HCT116 (cell line): ENCODE data around the gene ATP1A4. TPM values are rescaled to one million over a fixed set of nuclear protein-coding genes. Genes with fewer than 3 reads are reported as not detected.

Source experiments
- ATAC-seq: fragments of 200-7000 bp; cut with Tn5 transposase; 2 replicates; pipeline ENCODE4 v1.9.1; 2020; ENCODE audit warnings: mild to moderate bottlenecking, moderate library complexity
- BruUV-seq: library from RNA; stranded (reverse); fragments of 400-500 nt; replicated peaks from 2 replicates; lab custom pipeline; 2021; lab: Mats Ljungman, UMichigan
- CTCF ChIA-PET: fragments of 300-600 bp; sonication (Branson Sonifier 250); formaldehyde crosslinking; loops from one replicate; lab custom pipeline; 2021; ENCODE audit warnings: antibody characterized with exemption; lab: Charles Lee
- POLR2A ChIA-PET: fragments of 300-600, 350-600 bp; sonication (Branson Sonifier 250); formaldehyde crosslinking; loops from one replicate; lab custom pipeline; 2021; ENCODE audit warnings: antibody characterized with exemption; lab: Charles Lee
- RAD21 ChIA-PET, 2 experiments: fragments of 300-600 bp; sonication (Branson Sonifier 250); formaldehyde crosslinking; loops; one replicate each; lab custom pipeline; 2023; ENCODE audit warnings: low total read pairs in 2 of 2; ENCODE audit not compliant: uncharacterized antibody in 2 of 2, unreplicated experiment in 2 of 2, low non-redundant PET in 1 of 2; lab: Charles Lee
- DNase-seq: peaks from one replicate; pipeline ENCODE4 v3.0.0-alpha.2; 2010; ENCODE audit warnings: low read depth, low spot score
- H2AFZ ChIP-seq: fragments of 200-600 bp; shearing (Covaris generic), sonication (generic); 2 replicates; pipeline ENCODE4 v1.6.1; 2017; ENCODE audit warnings: low read depth, mixed run types, mixed read lengths, antibody characterized with exemption, low read length; ENCODE audit not compliant: poor library complexity, severe bottlenecking
- H3K27ac ChIP-seq: 2 replicates; pipeline ENCODE4 v1.5.1; 2012; ENCODE audit warnings: low read depth, low read length
- H3K27me3 ChIP-seq: fragments of 200-600 bp; sonication (generic); 2 replicates; pipeline ENCODE4 v1.6.1; 2016; ENCODE audit warnings: mixed run types, low read length, mixed read lengths; ENCODE audit not compliant: insufficient read depth
- H3K36me3 ChIP-seq, 2 experiments: fragments of 200-500 bp in 1 of 2; fragments of 200-600 bp in 1 of 2; sonication (Bioruptor generic) in 1 of 2; sonication (generic) in 1 of 2; 2 replicates each; pipeline versions ENCODE4 v1.5.1 to v1.6.1; 2014 to 2016; ENCODE audit warnings: low read length in 2 of 2, inconsistent platforms in 1 of 2, mixed read lengths in 1 of 2, mixed run types in 1 of 2; ENCODE audit not compliant: insufficient read depth in 2 of 2, control insufficient read depth in 1 of 2
- H3K4me1 ChIP-seq, 2 experiments: fragments of 200-600 bp in 1 of 2; sonication (generic) in 1 of 2; 2 replicates each; pipeline versions ENCODE4 v1.5.1 to v1.6.1; 2012 to 2017; ENCODE audit warnings: low read length in 2 of 2, inconsistent platforms in 1 of 2, mild to moderate bottlenecking in 1 of 2, mixed read lengths in 1 of 2, mixed run types in 1 of 2, moderate library complexity in 1 of 2; ENCODE audit not compliant: insufficient read depth in 2 of 2, control insufficient read depth in 1 of 2
- H3K4me2 ChIP-seq: fragments of 200-600 bp; sonication (generic); 2 replicates; pipeline ENCODE4 v1.6.1; 2017; ENCODE audit warnings: mixed run types, low read length, mixed read lengths
- H3K4me3 ChIP-seq, 2 experiments: fragments of 200-600 bp in 1 of 2; sonication (generic) in 1 of 2; replicated peaks in 1 of 2; 2 replicates each; pipeline ENCODE4 v1.5.1; 2011 to 2016; ENCODE audit warnings: low read length in 2 of 2, control low read depth in 1 of 2, low read depth in 1 of 2, mild to moderate bottlenecking in 1 of 2, mixed read lengths in 1 of 2, mixed run types in 1 of 2
- H3K79me2 ChIP-seq: fragments of 200-600 bp; sonication (generic); 2 replicates; pipeline ENCODE4 v1.6.1; 2017; ENCODE audit warnings: mild to moderate bottlenecking, mixed run types, low read length, moderate library complexity, mixed read lengths; ENCODE audit not compliant: insufficient read depth
- H3K9ac ChIP-seq: fragments of 200-600 bp; sonication (generic); 2 replicates; pipeline ENCODE4 v1.6.1; 2016; ENCODE audit warnings: low read length, mixed read lengths
- H3K9me2 ChIP-seq: fragments of 200-600 bp; sonication (generic), shearing (Covaris generic); 2 replicates; pipeline ENCODE4 v1.6.1; 2017; ENCODE audit warnings: mixed run types, mild to moderate bottlenecking, moderate library complexity; ENCODE audit not compliant: insufficient read depth
- H3K9me3 ChIP-seq, 2 experiments: fragments of 200-500 bp in 1 of 2; fragments of 200-600 bp in 1 of 2; sonication (Bioruptor generic) in 1 of 2; sonication (generic) in 1 of 2; 2 replicates each; pipeline ENCODE4 v1.6.1; 2014 to 2017; ENCODE audit warnings: low read length in 2 of 2, mixed read lengths in 2 of 2, inconsistent platforms in 1 of 2, low read depth in 1 of 2, mild to moderate bottlenecking in 1 of 2, mixed run types in 1 of 2, moderate library complexity in 1 of 2; ENCODE audit not compliant: control insufficient read depth in 1 of 2, insufficient read depth in 1 of 2
- H4K20me1 ChIP-seq: fragments of 200-600 bp; sonication (generic), shearing (Covaris generic); 2 replicates; pipeline ENCODE4 v1.6.1; 2017; ENCODE audit warnings: mixed run types, mild to moderate bottlenecking, moderate library complexity; ENCODE audit not compliant: insufficient read depth
- CTCF ChIP-seq, 3 experiments: fragments of 200-600 bp in 1 of 3; sonication (generic) in 1 of 3; IDR thresholded peaks in 2 of 3; conservative IDR thresholded peaks in 1 of 3; 2 replicates each; pipeline ENCODE4 v1.5.1; 2012 to 2017; ENCODE audit warnings: low read depth in 2 of 3, low read length in 2 of 3, antibody characterized with exemption in 1 of 3, borderline replicate concordance in 1 of 3, control low read depth in 1 of 3, mild to moderate bottlenecking in 1 of 3, mixed read lengths in 1 of 3, mixed run types in 1 of 3, moderate library complexity in 1 of 3; ENCODE audit not compliant: insufficient read depth in 1 of 3
- ELF1 ChIP-seq: IDR thresholded peaks from 2 replicates; pipeline ENCODE4 v1.6.1; 2012; ENCODE audit warnings: low read depth, borderline replicate concordance
- EZH2 ChIP-seq: fragments of 200-600 bp; sonication (generic); IDR thresholded peaks from 2 replicates; pipeline ENCODE4 v1.6.1; 2017; ENCODE audit warnings: antibody characterized with exemption, mixed run types
- FOSL1 ChIP-seq: IDR thresholded peaks from 2 replicates; pipeline ENCODE4 v1.6.1; 2012; ENCODE audit warnings: low read depth
- JUND ChIP-seq: IDR thresholded peaks from 2 replicates; pipeline ENCODE4 v1.6.1; 2012
- POLR2A ChIP-seq: IDR thresholded peaks from 2 replicates; pipeline ENCODE4 v1.7.0; 2011; ENCODE audit warnings: borderline replicate concordance; ENCODE audit not compliant: insufficient read depth, insufficient read length; ENCODE audit errors: extremely low read depth
- POLR2AphosphoS5 ChIP-seq: IDR thresholded peaks from 2 replicates; pipeline ENCODE4 v1.6.1; 2011; ENCODE audit warnings: mild to moderate bottlenecking, low read depth, low read length, moderate library complexity
- RAD21 ChIP-seq: IDR thresholded peaks from 2 replicates; pipeline ENCODE4 v1.6.1; 2012; ENCODE audit warnings: low read depth, mild to moderate bottlenecking
- REST ChIP-seq: IDR thresholded peaks from 2 replicates; pipeline ENCODE4 v1.6.1; 2012; ENCODE audit warnings: low read depth
- SP1 ChIP-seq: IDR thresholded peaks from 2 replicates; pipeline ENCODE4 v1.6.1; 2012; ENCODE audit warnings: low read depth
- SRF ChIP-seq: IDR thresholded peaks from 2 replicates; pipeline ENCODE4 v1.6.1; 2012; ENCODE audit warnings: low read depth
- TCF7L2 ChIP-seq: IDR thresholded peaks from 2 replicates; pipeline ENCODE4 v1.7.0; 2011; ENCODE audit warnings: borderline replicate concordance, inconsistent platforms; ENCODE audit not compliant: insufficient read depth, insufficient read length; ENCODE audit errors: extremely low read depth
- YY1 ChIP-seq: IDR thresholded peaks from 2 replicates; pipeline ENCODE4 v1.6.1; 2011; ENCODE audit warnings: low read length, low read depth, moderate library complexity, mild to moderate bottlenecking; ENCODE audit not compliant: insufficient replicate concordance; ENCODE audit errors: extremely low read depth
- ZNF274 ChIP-seq: fragments of 200-500 bp; sonication (Bioruptor generic); IDR thresholded peaks from 2 replicates; pipeline ENCODE4 v1.6.1; 2014; ENCODE audit warnings: mild to moderate bottlenecking, low read depth, low read length, inconsistent platforms
- intact Hi-C: fragments of 100-400 bp; cut with micrococcal nuclease; formaldehyde crosslinking; loops from 2 replicates; pipeline ENCODE4 v1.10.0; 2022
- total RNA-seq: library from RNA; stranded (reverse); gene quantifications from one replicate; pipeline ENCODE4 v1.2.1, GENCODE V29; 2021; ENCODE audit not compliant: unreplicated experiment

Gene ATP1A4
- total RNA-seq, 1 experiment from 2014 or later: not detected

GRCh38 chr1:160168016-160168415, 16.6 kb downstream of the ATP1A4 start:
- ATAC-seq (no peak), DNase-seq (no peak)
- Histone ChIP-seq H3K9ac (no peak overlapping the region), H3K4me2 (no peak overlapping the region), H3K9me3 (no peaks in the 10 kb centered on the region), H3K36me3 (no peaks in the 10 kb centered on the region), H4K20me1 (no peaks in the 10 kb centered on the region), H3K4me3 (no peak overlapping the region), H3K27ac (no peak overlapping the region), H3K4me1 (no peaks in the 10 kb centered on the region), H3K79me2 (no peaks in the 10 kb centered on the region), H2AFZ (no peak overlapping the region), H3K27me3 (no peaks in the 10 kb centered on the region; the same call in 1 of the 2 replicates), H3K9me2 (no peaks in the 10 kb centered on the region)
- BruUV-seq: no TSS peak
- intact Hi-C loops: no loop called here
- CTCF ChIA-PET: interaction anchor here (0.7 kb wide), 1 partner anchor 84 kb away, joined by 3 read pairs; no protein-coding TSS in a partner anchor
- RAD21 ChIA-PET: no interaction called here
- POLR2A ChIA-PET: no interaction called here
- TF ChIP-seq FOSL1: no peak
- no peak for TF ChIP-seq JUND
- no peak for TF ChIP-seq CTCF (IDR thresholded peaks at IDR 0.05 in 2 of 3, conservative IDR thresholded peaks at IDR 0.05 in 1 of 3; ENCODE audit: borderline replicate concordance in 1 of 3, insufficient read depth in 1 of 3, low read depth in 2 of 3, low read length in 2 of 3)
- no peak for TF ChIP-seq YY1
- TF ChIP-seq ZNF274: no peak
- no peak for TF ChIP-seq REST
- TF ChIP-seq POLR2A: no peak
- TF ChIP-seq POLR2AphosphoS5: no peak
- no peak for TF ChIP-seq ELF1
- TF ChIP-seq SP1: no peak
- no peak for TF ChIP-seq SRF
- no peak for TF ChIP-seq EZH2
- TF ChIP-seq TCF7L2: no peak
- no peak for TF ChIP-seq RAD21
- TF ChIP-seq, all 23 proteins: peak for 0
